SK-N-SH (cell line): ENCODE data around the gene COPS7A. TPM values are rescaled to one million over a fixed set of nuclear protein-coding genes. Genes with fewer than 3 reads are reported as not detected.

Source experiments
- CTCF ChIA-PET: fragments of 300-600, 350-600 bp; formaldehyde crosslinking; extraction: SDS; loops from one replicate; lab custom pipeline; 2021; lab: Yijun Ruan, JAX
- POLR2A ChIA-PET: fragments of 350-600 bp; sonication (Branson Sonifier 250); formaldehyde crosslinking; extraction: SDS; loops from one replicate; lab custom pipeline; 2020; ENCODE audit warnings: antibody characterized with exemption, inconsistent platforms; lab: Yijun Ruan, JAX
- DNase-seq: peaks from one replicate; pipeline ENCODE4 v3.0.0; 2012
- H2AFZ ChIP-seq: fragments of 200-600 bp; sonication (generic); 2 replicates; pipeline ENCODE4 v1.8.1; 2016; ENCODE audit warnings: antibody characterized with exemption, mild to moderate bottlenecking, low read depth
- H3F3A ChIP-seq: fragments of 200-600 bp; sonication (generic); replicated peaks from 2 replicates; pipeline ENCODE3; 2016; ENCODE audit warnings: antibody characterized with exemption, mild to moderate bottlenecking; ENCODE audit not compliant: insufficient read depth
- H3K27ac ChIP-seq, 2 experiments: fragments of 200-500 bp in 1 of 2; fragments of 200-600 bp in 1 of 2; sonication (Bioruptor generic) in 1 of 2; sonication (generic), shearing (Covaris generic) in 1 of 2; 2 replicates each; pipeline versions ENCODE4 v1.5.1 to v1.6.1; 2014 to 2016; ENCODE audit warnings: low read depth in 2 of 2, inconsistent platforms in 1 of 2, low read length in 1 of 2, mild to moderate bottlenecking in 1 of 2, mixed read lengths in 1 of 2
- H3K27me3 ChIP-seq: fragments of 200-600 bp; sonication (generic), shearing (Covaris generic); 2 replicates; pipeline ENCODE4 v1.6.1; 2016; ENCODE audit warnings: mixed run types; ENCODE audit not compliant: insufficient read depth
- H3K36me3 ChIP-seq, 2 experiments: fragments of 200-500 bp in 1 of 2; fragments of 200-600 bp in 1 of 2; sonication (Bioruptor generic) in 1 of 2; sonication (generic) in 1 of 2; replicated peaks in 1 of 2; 2 replicates each; pipeline versions ENCODE3 to v1.5.1; 2014 to 2016; ENCODE audit warnings: low read length in 1 of 2, mild to moderate bottlenecking in 1 of 2; ENCODE audit not compliant: insufficient read depth in 2 of 2, control insufficient read depth in 1 of 2
- H3K4me1 ChIP-seq, 2 experiments: fragments of 200-500 bp in 1 of 2; fragments of 200-600 bp in 1 of 2; sonication (Bioruptor generic) in 1 of 2; sonication (generic), shearing (Covaris generic) in 1 of 2; 2 replicates each; pipeline versions ENCODE4 v1.5.1 to v1.6.1; 2014 to 2016; ENCODE audit warnings: low read depth in 1 of 2, low read length in 1 of 2, mixed run types in 1 of 2; ENCODE audit not compliant: insufficient read depth in 2 of 2, control insufficient read depth in 1 of 2
- H3K4me2 ChIP-seq: fragments of 200-600 bp; sonication (generic), shearing (Covaris generic); 2 replicates; pipeline ENCODE4 v1.6.1; 2017; ENCODE audit warnings: mixed run types
- H3K4me3 ChIP-seq, 2 experiments: fragments of 200-500 bp in 1 of 2; fragments of 200-600 bp in 1 of 2; sonication (Bioruptor generic) in 1 of 2; sonication (generic), shearing (Covaris generic) in 1 of 2; 2 replicates each; pipeline versions ENCODE4 v1.5.1 to v1.8.1; 2014 to 2016; ENCODE audit warnings: low read depth in 2 of 2, inconsistent platforms in 1 of 2, low read length in 1 of 2, mild to moderate bottlenecking in 1 of 2, mixed read lengths in 1 of 2, moderate library complexity in 1 of 2
- H3K79me2 ChIP-seq: fragments of 200-600 bp; sonication (generic); 2 replicates; pipeline ENCODE4 v1.8.1; 2017; ENCODE audit warnings: mild to moderate bottlenecking; ENCODE audit not compliant: insufficient read depth
- H3K9ac ChIP-seq: fragments of 200-600 bp; sonication (generic); 2 replicates; pipeline ENCODE4 v1.6.1; 2017; ENCODE audit warnings: mixed run types
- H3K9me2 ChIP-seq: fragments of 200-600 bp; sonication (generic); 2 replicates; pipeline ENCODE4 v1.6.1; 2017; ENCODE audit warnings: mixed run types
- H3K9me3 ChIP-seq: fragments of 200-600 bp; sonication (generic); 2 replicates; pipeline ENCODE4 v1.6.1; 2017; ENCODE audit warnings: mixed run types, mild to moderate bottlenecking, moderate library complexity
- H4K20me1 ChIP-seq: fragments of 200-600 bp; sonication (generic); 2 replicates; pipeline ENCODE4 v1.6.1; 2017; ENCODE audit warnings: mild to moderate bottlenecking, mixed run types; ENCODE audit not compliant: insufficient read depth
- CTCF ChIP-seq: fragments of 200-600 bp; sonication (generic); IDR thresholded peaks from 2 replicates; pipeline ENCODE4 v1.6.1; 2017; ENCODE audit warnings: antibody characterized with exemption, mild to moderate bottlenecking, moderate library complexity
- GABPA ChIP-seq: IDR thresholded peaks from 2 replicates; pipeline ENCODE4 v1.4.0; 2012; ENCODE audit warnings: low read depth, mild to moderate bottlenecking
- GATA2 ChIP-seq: sonication (generic); formaldehyde crosslinking; IDR thresholded peaks from 2 replicates; pipeline ENCODE4 v1.5.0; 2020; ENCODE audit warnings: mild to moderate bottlenecking, missing genetic modification reagents
- MEF2A ChIP-seq: IDR thresholded peaks from 2 replicates; pipeline ENCODE4 v1.4.0; 2012; ENCODE audit warnings: low read depth, borderline replicate concordance
- NFIC ChIP-seq: IDR thresholded peaks from 2 replicates; pipeline ENCODE4 v1.4.0; 2012; ENCODE audit warnings: borderline replicate concordance
- NRF1 ChIP-seq: IDR thresholded peaks from 2 replicates; pipeline ENCODE4 v1.6.1; 2012; ENCODE audit warnings: low read depth, mild to moderate bottlenecking, low read length
- TAF1 ChIP-seq: IDR thresholded peaks from 2 replicates; pipeline ENCODE4 v1.6.1; 2012; ENCODE audit warnings: low read depth, mild to moderate bottlenecking, low read length, moderate library complexity, borderline replicate concordance
- TEAD4 ChIP-seq: IDR thresholded peaks from 2 replicates; pipeline ENCODE4 v1.4.0; 2012; ENCODE audit warnings: mild to moderate bottlenecking, borderline replicate concordance; ENCODE audit not compliant: insufficient read depth
- USF2 ChIP-seq: fragments of 150-350 bp; IDR thresholded peaks from 2 replicates; pipeline ENCODE4 v1.6.1; 2017; ENCODE audit warnings: antibody characterized with exemption, low read length, low read depth, borderline replicate concordance
- WGBS: methylation state at CpG from one replicate; pipeline ENCODE4 v1.1.6; 2017; ENCODE audit warnings: low lambda C conversion rate; 5-methylcytosine and 5-hydroxymethylcytosine counted together
- polyA plus RNA-seq, 3 experiments: library from polyadenylated mRNA; depleted of rRNA; stranded (reverse); fragments of >200 nt; gene quantifications; 2 replicates each; pipeline ENCODE4 v1.2.3, GENCODE V29; 2012

The COPS7A gene
- polyA plus RNA-seq, 1 of the 3 experiments (the other 2 are of a cell fraction) = 191 TPM

- TF ChIP-seq USF2 (peak; percentile 73), CTCF (no peak), TEAD4 (no peak), NRF1 (0 out of 2 replicates have a peak, but pooled peaks have one; percentile 21)
- TF ChIP-seq, all 33 proteins: peak for 18
Measured at GRCh38 chr12:6723607-6724408, at the start of gene COPS7A (continued).

GRCh38 chr12:6676962-6677361 is 46.9 kb upstream of the COPS7A start:
- no peak overlapping the region for H3K27ac ChIP-seq
- no peak for DNase-seq
- H3K27me3 ChIP-seq = no peaks in the 10 kb centered on the region
- H3F3A ChIP-seq = no peaks in the 10 kb centered on the region
- H3K9me2 ChIP-seq = no peaks in the 10 kb centered on the region
- no peak overlapping the region for H3K4me2 ChIP-seq
- no peak overlapping the region for H3K9ac ChIP-seq
- H3K4me1 ChIP-seq = no peaks in the 10 kb centered on the region
- WGBS = 94% methylated on average over 5 of the region's 5 CpGs
- H4K20me1 ChIP-seq = peaks cover 14% of the 10 kb centered on the region
- ChIA-PET POLR2A (no interaction called here), CTCF (interaction anchor here (1.0 to 1.6 kb wide), 2 partner anchors 10 to 12 kb away, joined by 3 to 4 read pairs; partner anchors contain the start of gene ZNF384)
- TF ChIP-seq NFIC (no peak), CTCF (no peak), GABPA (no peak), GATA2 (CRISPR knock-in tag) (no peak), TAF1 (no peak), MEF2A (no peak)
- no peak overlapping the region for H3K4me3 ChIP-seq
- no peak overlapping the region for H2AFZ ChIP-seq
- H3K79me2 ChIP-seq = peaks cover 66% of the 10 kb centered on the region
- no peaks in the 10 kb centered on the region for H3K9me3 ChIP-seq
- H3K36me3 ChIP-seq = peaks cover 73 to 79% of the 10 kb centered on the region in 2 experiments
